GM18867 (cell line): Measurements from ENCODE around the gene DAPK1.

Experiments used
- ATAC-seq: cut with Tn5 transposase; IDR thresholded peaks from one replicate; pipeline ENCODE4 v1.9.1; 2021; ENCODE audit warnings: mild to moderate bottlenecking, moderate library complexity; ENCODE audit not compliant: unreplicated experiment

Gene DAPK1

DNA sequence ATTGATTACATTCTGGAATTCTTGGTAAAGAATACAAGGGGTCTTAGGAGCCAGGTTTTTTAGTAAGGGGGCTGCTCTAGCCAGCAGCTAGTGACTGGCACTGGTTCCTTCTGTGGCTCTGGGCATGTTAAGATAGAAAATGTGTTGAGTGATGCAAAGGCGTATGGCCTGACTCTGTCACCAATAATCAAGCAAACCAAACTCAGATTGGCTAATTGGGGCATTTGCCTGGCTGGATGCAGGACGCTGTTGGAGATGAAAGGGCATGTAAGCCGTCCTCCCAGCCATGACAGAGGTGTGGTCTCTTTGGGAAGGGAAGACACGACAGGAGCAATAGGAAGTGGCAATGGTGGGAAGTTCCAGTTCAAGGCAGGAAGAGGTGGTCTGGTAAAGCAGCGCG lies 140.6 kb downstream of the DAPK1 start:
- ATAC-seq, result no peak

DNA sequence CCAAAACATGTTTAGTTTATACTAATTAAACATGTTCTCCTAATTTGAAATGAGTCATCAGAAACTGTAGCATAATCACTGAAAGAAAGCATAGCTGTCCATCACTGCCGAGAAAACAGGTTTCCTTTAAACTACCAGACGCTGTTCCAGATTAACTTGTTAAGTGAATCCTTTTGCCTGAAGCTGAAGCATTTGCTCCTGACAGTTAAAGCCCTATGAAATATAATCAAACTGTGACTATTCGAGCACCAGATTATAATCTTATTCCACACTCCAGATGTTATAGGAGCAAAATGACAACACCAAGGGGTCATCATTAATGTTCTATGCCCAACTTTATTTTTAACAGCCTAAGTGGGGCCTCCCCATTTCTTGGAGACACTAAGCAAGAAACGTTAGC lies 142.3 kb downstream of the DAPK1 start:
- no peak for ATAC-seq

DNA sequence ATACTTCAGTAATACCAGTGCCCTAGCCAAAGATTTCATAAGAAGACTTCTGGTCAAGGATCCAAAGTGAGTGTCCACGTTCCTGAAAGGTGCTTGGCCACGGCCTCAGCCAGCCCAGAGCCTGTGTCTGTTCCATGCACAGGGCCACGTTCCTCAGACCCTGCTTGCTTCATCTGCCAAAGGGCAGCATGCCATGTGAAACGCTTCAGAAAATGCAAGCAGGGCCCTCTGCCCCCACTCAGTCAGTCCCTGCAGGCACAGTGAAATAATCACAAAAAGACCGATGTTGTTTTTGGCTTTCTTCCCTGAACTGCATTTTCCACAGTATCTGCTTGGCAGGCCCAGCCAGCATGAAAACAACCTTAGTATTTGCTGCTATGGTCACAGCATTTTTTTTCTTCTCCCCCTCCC lies 142.7 kb downstream of the DAPK1 start:
- ATAC-seq, result no peak

DNA sequence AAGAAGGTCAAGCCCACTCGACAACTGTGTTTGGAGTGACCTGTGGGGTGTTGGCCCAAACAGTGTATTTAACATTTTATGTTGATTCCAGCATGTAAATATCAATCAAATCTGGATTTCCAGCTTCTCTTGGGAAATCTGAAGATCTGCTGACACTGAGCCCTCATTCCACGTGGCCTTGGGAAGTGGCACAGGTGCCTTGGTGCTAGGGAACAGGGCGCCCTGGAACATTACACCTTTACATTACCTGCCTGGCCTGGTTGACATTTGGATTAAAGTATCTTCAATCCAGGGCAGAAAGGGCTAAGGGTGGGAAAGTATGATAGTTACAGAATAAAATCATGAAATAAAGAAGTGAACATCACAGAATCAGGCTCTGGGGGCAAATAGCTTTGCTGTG lies 143.4 kb downstream of the DAPK1 start:
- ATAC-seq, result no peak

DNA sequence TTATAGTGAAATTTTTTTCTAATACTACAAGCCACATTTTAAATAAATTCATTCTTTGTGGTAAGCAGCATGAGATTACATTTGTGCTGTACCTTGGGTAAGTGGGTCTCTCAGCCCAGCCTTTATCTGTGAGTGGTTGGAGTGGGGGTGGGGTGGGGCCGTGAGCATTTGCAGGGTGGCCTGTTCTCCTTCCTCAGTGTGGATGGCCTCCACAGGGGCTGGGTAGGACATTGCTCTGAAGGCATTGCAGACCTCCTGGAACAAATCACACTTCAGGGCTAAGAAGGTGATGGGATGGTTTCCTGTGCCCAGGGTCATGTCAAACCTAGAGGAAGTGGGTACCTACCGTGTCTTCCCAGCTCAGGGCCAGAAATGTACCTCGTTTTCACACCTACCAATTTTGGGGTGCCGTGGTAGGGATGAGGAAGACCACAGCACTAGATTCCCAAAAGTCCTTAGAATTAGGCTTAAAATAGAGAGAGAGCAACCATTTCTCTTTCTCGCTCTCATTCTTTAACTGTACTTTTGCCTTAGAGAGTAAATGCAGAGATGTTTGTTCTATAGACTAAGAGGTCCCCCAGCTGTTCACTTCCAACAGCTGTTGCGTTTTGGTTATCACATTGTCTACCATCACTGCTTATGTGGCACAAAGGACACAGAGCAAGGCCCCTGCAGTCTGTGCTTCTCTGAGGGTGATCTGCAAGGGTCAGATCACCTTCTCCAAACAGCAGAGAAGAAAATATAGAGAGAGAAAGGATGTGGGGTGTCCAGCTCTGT lies 144.9 kb downstream of the DAPK1 start:
- ATAC-seq, result no peak

DNA sequence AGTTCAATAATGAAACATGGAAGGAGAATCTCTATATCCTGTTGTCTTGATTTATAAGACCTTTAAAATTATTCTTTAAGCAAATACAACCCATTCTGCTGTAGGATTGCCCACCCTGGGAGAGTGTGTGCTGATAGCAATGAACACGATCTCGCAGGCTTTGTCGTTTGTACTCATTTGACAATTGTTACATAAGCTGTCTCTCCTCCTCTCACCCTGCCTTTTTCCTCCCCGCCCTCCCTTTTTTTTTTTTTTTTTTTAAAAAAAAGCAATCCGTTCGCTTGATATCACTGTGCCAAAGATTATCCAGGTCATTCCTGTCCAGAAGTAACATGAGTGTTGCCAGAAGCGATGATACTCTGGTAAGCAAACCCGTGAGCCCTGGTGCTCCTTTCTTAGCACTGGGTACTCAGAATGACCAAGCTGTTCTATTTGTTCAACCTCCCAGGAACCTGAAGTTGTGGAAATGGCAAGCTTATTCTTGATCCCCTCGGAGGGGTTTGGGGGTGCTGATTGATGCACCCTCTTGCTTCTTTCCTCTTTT lies 145.5 kb downstream of the DAPK1 start:
- ATAC-seq, result no peak

DNA sequence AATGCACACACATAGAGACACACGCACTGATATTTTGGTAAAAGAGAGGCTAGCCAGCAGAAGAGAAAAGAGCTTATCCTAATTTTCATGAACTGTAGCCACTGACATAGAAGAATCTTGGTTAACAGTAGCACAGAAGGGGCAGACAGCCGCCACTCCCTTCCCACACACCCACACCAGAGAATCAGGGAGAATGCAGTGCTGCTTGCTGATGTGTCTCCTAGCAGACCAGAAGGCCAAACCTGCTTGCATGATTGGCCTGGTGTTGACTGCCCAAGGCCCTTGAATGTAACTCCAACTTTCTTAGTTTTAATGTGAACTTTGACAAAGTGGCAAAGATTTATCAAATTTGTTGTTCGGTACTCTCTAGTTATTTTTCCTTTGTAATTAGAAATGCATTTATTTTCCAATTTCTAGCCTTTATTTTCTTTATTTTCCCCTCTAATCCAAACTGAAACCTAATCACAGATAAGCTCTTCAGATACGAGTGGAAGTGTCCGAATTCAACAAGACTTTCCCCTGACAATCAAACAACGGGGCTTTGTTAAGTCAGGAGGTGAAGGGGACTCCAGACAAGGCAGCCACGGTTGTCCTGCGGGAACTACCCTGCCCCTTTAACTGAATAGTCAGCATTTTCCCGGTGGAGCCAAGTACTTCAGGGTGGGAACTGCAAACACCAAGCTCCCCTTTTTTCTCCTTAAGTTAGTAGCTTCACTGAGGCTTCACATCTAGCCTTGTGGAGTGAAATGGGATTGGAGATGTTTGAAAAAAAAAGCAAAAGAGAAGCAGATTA lies 146.3 kb downstream of the DAPK1 start:
- ATAC-seq, result no peak

DNA sequence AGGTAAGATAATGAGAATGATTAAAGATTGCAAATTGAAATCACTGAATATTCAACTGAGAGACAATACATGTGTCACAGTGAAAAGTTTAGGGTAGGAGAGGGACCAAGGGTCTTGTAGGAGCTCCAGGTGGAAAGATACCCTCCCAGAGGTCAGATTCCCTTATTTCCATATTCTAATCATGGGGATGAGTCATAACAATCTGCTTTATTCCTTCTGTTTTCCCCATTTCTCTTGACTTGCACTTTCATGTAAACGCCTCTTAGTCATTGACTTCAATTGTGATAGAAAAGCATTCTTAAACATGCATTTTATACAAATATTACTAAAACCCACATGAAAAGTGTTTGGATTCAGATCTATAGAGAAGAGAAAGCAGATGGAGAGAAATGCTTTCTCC lies 147.0 kb downstream of the DAPK1 start:
- no peak for ATAC-seq

DNA sequence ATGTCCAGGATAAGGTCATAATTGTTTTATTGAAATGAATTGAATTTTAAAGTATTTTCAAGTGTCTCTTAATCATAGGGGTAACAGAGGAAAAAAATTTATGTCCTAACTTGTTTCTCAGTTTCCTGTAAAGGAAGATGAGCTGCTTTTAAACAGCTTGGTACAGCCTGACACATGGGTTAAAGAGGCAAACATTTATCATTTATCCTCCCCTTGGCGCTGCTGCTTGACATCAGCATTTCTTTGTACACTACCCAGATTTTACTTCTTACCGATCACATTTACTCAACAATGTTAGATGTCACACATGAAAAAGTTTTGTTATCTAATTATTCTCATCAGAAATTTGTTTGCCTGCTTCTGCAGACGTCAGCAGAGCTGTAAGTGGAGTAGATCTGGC lies 148.9 kb downstream of the DAPK1 start:
- no peak for ATAC-seq

DNA sequence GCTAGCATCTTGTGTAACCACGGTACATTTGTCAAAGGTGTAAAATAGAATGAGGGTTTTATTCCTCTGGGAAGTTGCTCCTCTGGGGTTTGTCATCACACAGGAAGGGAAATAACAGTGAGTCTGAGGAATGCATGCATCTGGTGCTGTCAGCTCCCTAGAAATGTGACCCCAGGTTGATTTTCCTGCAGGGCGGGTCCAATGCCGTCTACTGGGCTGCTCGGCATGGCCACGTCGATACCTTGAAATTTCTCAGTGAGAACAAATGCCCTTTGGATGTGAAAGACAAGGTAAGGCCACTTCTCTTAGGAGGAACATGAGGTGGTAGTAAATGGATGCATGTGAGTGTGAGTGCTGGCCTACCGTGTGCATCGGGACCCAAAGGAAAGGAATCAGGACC lies 149.4 kb downstream of the DAPK1 start:
- no peak for ATAC-seq

DNA sequence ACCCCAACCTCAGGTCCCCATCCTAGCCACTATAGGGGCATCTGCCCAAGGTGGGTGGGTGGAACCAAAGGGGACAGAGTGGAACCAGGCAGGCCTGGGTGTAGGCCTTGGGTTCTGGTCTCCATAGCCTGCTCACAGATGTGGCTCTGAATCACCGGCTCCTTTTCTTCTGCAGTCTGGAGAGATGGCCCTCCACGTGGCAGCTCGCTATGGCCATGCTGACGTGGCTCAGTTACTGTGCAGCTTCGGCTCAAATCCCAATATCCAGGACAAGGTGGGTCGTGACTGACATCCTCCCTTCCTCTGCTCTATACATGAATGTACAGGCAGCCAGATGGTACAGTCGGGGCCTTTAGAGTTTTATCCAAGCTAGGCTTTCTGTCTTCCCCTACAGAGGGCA lies 150.9 kb downstream of the DAPK1 start:
- ATAC-seq, result no peak

DNA sequence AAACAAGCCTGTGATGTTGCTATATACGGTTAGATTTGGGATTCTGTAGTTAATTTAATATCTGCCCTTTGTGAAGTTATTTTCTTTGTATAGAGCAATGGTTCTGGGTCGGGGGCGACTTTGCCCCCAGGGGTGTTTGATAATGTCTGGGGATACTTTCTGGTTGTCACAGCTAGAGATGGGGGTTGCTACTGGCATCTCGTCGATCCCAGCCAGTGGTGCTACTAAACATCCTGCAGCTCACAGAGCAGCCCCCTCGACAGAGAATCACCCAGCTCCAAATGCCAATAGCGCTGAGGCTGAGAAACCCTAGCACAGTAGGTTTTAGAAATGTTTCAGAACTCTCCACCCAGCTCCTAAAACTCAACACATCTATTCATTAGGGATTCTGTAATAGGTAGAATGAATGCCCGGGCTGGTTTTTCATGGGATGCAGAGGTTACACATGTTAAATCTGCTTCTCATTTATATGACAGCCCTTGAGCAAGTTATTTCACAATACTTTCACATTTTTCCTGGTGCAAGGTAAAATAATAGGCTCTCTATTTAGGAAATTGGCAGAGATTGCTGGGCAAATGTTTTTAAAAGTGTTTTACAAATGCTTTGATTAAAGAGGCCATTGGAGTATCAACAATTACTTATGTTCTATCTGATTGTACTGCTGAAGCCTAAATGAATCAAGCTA lies 153.1 kb downstream of the DAPK1 start:
- ATAC-seq, result no peak

DNA sequence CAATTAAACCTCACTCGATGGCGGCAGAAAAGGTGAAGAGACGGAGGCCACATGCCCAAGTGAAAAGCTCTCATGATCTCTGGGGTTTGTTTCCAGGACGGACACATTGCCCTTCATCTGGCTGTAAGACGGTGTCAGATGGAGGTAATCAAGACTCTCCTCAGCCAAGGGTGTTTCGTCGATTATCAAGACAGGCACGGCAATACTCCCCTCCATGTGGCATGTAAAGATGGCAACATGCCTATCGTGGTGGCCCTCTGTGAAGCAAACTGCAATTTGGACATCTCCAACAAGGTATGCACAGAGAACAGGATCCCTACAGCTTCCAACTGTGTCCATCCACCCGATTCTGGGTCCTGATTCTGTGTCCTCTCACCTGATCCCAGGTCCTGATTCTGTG lies 153.8 kb downstream of the DAPK1 start:
- ATAC-seq, result no peak

DNA sequence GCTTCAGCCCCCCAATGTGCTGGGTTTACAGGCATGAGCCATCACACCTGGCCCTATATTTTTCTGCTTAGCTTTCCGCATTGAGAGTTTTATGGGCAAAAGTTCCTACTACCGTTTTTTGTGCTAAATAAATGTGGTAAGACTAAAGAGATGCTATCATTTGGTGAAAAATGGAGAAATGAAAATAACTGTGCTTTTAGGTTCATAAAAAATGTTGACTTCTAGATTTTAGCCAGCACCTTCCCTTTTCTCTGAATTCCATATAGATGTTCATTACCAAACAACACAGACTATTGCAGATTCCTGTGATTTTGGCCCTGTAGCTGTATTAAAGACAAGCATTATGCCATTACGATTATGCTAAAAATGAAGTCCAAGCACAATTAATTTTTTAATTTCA lies 156.3 kb downstream of the DAPK1 start:
- no peak for ATAC-seq

DNA sequence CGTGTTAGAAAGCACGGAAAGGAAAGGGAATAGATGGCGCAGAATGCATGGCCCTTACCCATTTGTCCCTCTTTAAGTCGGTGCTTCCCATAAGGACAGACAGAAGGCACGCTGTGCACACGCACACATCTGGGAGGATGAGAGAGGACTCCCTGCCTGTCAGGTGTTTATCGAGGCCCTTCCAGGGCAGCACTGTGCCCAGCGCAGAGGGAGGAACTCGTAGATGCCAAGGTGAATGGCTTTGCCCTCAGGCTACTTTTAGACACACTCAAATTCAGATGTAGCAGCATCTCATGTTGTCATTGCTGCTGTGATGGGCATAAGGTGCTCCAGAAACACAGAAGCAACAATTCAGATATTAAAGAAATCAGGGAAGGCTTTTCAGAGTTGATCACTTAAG lies 158.1 kb downstream of the DAPK1 start:
- no peak for ATAC-seq

DNA sequence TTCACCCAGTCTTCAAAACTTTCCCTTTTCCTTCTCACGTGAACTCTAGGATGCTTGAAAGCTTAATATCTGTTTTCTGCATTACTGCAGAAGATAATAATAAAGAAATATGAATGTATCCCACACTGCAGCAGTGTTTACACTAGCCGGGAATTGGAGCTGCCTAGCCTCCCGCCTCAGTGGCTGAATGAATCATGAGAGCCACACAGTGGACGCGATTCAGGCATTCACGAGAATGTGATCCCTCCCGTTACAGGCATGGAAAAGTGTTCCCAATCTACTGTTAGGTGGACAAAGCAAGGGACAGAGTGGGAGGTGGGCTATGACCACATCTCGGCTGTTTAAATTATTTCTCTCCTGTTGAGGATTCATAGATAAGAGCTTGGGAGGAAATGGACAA lies 158.8 kb downstream of the DAPK1 start:
- no peak for ATAC-seq

DNA sequence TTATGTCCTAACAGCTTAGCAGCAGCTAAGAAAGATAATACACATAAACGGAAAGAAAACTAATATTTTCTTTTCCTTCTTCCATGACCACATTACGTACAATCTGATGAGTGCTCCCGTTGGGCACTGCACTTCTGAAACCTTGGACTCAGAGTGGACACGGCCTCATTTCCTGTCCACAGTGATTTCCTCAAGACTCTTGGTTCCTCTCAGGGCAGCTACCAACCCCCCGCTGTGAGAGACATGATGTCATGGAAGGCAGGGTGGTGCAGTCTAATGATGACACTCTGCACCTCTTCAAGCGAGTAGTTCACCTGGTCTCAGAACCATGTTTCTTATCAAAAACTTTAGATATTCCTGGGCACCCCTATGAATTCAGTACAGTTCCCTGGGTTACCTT lies 159.5 kb downstream of the DAPK1 start:
- ATAC-seq, result no peak

DNA sequence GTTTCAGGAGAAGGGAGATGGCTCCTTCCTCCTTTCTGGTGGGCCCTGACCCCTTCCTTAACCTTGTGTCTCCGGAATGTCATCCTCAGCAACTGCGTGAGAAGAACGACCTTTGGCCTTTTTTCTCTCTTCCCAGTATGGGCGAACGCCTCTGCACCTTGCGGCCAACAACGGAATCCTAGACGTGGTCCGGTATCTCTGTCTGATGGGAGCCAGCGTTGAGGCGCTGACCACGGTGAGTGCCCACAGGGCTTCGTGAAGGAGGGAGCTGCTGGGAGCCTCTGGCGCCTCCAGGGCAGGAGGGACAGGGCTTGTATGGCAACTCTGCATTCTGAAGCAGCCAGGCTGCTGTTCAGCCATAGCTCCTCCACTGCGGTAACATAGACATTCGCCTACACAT lies 160.2 kb downstream of the DAPK1 start:
- ATAC-seq, result no peak

DNA sequence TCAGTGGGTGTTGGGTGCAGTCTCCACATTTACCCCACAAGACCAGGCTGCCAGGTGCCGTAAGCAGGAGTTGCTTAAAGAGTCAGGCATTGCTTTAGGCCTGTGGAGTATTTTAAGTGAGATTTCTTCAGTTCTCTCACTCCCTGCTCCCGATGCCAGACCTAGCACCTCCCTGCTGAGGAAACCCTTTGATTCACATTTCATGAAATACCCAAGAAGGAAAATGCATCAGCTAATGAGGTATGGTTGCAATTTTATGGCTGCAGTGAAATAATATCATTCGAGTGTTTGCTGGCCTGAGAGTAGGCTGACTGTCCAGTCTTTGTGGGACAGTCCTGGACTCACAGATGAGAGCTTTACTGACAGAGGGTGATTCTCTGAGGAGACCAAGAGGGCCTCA lies 160.8 kb downstream of the DAPK1 start:
- ATAC-seq, result no peak

DNA sequence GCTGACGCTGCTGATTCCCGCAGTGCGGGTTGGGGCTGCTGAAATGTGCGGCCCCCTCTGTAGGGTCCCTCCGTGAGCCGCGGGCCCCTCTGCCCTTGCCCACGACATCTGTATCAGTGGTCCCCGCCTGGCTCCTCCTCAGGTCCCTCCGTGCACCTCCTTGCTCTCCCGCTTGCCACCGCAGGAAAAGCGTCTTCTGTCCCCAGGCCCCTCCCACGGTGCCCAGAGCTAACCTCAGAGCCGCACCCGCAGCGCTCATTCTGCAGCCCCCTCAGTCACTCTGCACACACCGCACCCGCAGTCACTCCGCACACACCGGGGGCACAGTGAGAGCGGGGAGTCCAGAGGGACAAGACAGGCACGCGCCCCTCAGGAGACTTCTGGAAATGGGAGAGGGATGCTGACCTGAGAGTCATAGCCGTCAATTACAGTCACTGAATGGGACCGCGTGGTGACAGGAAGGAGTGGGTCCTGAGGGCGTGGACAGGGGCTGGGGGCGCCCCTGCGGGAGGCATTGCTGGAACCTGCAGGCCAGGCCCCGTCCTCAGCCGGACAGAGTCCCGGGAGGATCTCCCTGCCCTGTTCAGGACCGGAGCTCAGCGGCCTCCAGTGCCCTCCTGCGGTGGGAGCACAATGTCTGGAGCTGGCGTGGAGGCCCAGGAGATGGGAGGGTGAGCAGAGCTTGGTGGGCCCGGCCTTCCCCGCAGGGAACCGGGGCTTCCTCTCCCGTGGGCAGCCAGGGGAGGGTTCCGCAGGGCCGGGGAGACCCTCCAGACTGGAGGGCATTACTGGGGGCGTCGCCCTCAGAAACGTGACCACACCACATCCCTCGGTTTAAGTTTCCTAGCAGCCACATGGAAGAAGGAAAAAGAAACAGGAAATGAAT lies 162.1 kb downstream of the DAPK1 start:
- ATAC-seq, result no peak

DNA sequence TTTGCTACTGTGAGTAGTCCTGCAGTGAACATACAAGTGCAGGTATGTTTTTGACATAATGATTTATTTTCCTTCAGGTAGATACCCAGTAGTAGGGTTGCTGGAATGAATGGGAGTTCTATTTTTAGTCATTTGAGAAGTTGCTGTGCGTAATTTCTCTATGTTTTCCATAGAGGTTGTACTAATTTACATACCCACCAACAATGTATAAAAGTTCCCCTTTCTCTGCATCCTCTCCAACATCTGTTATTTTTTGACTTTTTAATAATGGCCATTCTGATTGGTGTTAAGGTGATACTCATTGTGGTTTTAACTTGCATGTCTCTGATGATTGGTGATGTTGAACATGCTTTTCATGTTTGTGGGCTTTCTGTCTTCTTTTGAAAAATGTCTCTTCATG lies 163.6 kb downstream of the DAPK1 start:
- no peak for ATAC-seq
